ENCODE measurements around the gene MED27.

DNA sequence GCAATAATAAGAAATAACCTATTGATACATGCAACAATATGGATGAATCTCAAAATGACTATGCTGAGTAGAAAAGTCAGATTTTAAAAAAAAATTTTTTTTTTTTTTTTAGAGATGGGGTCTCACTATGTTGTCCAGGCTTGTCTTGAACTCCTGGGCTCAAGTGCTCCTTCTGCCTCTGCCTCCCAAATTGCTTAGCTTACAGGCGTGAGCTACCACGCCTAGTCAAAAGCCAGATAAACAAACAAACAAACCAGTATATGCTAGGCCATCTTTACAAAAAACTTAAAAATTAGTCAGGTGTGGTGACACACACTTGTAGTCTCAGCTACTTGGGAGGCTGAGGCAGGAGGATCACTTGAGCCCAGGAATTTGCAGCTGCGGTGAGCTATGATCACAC is 79.0 kb downstream of the MED27 start:
- TF ChIP-seq, protein P1, sequence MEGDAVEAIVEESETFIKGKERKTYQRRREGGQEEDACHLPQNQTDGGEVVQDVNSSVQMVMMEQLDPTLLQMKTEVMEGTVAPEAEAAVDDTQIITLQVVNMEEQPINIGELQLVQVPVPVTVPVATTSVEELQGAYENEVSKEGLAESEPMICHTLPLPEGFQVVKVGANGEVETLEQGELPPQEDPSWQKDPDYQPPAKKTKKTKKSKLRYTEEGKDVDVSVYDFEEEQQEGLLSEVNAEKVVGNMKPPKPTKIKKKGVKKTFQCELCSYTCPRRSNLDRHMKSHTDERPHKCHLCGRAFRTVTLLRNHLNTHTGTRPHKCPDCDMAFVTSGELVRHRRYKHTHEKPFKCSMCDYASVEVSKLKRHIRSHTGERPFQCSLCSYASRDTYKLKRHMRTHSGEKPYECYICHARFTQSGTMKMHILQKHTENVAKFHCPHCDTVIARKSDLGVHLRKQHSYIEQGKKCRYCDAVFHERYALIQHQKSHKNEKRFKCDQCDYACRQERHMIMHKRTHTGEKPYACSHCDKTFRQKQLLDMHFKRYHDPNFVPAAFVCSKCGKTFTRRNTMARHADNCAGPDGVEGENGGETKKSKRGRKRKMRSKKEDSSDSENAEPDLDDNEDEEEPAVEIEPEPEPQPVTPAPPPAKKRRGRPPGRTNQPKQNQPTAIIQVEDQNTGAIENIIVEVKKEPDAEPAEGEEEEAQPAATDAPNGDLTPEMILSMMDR (conservative IDR thresholded peaks at IDR 0.05 in 1 of 2, IDR thresholded peaks at IDR 0.05 in 1 of 2; ENCODE audit: low read depth in 1 of 2, low read length in 2 of 2) = no peak
- TF ChIP-seq EZH2 (IDR thresholded peaks at IDR 0.05; ENCODE audit: low read length, missing control alignments) = no peak
